CD4-positive, alpha-beta T cell treated with Interferon gamma for 1 hour (primary cell): ENCODE data around the gene SOD3.

ENCODE experiments used
- DNase-seq: peaks from one replicate; pipeline ENCODE4 v3.0.0-alpha.2; 2020

SOD3 gene

DNA sequence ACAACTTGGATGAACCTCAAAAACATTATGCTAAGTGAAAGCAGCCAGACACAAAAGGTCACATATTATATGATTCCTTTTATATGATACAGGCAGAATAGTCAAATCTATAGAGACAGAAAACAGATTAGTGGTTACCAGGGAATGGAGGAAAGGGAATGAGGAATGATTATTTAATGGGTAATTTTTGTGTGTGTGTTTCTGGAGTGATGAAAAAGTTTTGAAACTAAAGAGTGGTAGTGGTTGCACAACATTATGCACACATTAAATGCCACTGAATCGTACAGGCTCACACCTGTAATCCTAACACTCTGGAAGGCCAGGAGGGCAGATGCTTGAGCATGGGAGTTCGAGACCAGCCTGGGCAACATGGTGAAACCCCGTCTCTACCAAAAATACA lies 19.6 kb upstream of the SOD3 start:
- no peak for DNase-seq

DNA sequence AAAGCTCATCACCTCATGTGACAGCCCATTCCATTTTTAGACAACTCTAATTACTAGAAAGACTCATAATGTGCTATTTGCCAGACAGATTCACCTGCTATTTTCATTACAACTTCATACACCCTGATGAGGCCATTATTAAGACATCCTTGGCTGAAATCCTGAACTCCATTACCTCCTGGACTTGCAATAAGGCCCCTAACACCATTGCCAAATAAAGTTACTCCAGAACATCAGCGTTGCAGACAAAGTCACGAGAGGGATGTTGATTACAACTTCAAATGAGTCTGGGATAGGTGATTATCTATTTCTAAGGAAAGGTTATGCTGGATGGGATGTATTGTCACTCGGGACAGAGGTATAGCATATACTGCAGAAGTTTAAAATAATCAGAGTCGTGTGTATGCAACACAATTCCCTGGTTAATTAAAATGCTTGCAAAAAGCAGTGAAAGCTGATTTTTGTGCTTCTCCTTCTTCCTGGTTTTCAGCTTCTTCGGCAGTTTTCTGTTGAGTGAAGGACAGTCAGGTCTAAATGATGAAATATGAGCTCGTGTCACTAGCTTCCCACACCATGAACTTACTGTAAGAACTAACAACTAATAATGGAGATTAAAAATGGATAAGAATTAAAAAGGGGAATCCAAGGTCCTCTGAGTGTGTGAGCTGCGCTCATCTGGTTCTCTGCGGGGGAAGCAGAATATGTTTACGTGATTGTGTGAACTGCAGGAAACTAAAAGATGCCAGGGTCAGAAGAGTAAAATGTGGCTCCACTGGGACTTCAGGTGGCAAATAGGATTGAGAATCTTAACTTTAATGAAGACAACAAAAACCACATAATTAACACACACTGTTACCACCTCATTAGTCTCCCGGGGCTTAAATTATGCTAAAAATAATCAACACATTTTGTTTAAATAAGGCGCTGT lies 17.6 kb upstream of the SOD3 start:
- DNase-seq: no peak

DNA sequence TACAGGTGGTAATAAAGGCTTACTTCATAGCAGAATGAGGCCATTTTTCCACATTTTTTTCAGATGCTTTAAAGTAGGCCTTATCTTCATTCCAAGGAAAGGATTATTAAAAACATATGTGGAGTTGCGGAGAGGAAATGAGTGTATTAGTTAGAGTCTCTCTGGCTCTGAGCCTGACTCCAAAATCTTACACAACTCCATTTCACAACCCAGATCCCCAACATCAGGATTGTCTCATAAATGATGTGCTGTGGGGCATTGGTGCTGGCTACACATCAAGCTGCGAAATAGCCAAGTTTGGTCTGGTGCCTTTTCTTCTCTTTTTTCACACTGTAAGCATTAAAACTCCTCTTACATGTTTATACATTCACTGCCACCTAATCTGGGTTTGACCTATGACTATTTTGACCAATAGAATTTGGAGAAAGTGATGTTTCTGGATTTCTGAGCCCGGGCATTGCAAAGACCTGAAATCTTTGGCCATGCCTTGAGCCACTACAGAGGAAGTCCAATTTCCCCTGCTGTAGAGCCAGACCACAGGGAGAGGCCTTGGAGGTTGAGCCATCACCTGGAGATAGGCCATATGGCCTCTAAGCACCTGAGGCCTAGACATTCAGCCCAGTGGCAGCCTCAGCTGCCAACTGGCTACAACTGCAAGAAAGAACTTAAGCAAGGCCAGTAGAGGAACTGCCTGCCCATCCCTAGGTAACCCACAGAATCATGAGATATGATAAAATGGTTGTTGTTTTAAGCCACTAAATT lies 16.7 kb upstream of the SOD3 start:
- DNase-seq: no peak

DNA sequence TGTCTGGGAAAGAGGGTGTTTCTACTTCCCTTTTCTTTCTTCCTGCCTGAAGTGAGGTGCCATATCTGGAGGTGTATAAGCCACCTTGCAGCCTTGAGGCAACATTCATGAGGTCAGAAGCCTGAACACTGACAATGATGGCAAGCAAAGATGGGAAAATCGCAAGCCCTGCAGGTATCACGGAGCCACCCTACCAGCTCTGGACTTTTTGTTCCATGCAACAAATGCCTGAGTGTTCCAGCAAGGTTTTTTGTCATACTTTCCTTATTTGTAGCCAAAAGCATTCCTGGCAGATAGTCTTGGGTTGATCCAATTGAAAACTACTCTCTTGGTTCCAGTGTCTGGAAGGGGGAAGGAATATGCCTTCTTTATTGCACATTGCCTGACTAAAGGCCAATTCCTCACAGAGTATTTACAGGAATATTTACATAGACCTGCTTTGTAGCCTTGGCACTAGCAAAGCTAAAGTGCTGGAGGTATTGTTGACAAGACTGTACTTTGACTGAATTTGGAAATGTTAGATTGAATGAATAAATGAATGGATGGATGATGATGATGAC lies 14.4 kb upstream of the SOD3 start:
- DNase-seq: no peak

DNA sequence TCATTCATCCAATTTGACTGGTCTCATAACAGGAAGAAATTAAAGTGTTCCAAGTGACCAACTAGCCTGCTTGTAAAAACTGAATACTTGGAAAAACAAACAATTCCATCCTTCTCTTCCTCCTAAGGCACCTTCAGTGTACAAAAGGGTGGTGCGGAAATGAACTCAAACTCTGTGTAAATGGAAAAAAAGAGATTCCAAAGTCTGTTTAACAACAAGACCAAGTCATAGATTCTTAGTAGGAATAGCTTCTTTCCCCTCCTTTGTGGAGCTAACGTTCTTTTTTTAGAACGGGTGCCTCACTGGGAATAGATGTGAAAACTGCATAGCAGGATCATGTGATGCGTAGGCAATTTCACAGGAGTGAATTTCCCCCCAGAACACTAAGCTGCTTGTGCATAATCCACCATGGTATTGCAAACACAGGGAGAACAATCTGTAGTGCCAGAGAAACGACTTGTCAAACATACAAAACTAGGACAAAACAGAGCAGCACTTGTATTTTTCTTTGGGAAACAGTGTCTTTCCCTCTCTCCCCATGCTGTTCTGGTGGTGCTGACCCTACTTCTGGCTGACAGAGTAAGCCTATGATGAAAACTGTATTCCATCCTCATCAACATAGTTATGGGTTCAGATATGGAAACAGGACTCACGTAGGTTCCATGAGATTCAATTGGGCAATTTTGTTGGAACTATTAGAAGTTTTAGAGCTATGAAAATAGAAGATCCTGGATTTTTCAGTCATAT lies 13.2 kb upstream of the SOD3 start:
- no peak for DNase-seq

DNA sequence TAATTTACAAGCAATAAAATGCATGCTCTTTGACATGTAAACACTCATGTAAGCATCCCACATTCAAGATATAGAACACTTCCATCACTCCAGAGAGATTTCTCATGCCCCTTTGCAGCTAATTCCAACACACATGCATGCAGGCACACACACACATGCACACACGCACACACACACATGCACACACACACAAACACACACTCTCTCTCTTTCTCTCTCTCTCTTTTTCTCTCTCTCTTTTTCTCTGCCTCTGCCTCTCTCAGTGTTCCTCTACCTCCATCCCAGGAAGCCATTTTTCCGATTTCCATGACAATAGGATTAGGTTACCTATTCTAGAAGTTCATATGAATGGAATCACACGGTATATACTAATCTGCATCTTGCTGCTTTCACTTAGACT lies 11.9 kb upstream of the SOD3 start:
- no peak for DNase-seq

DNA sequence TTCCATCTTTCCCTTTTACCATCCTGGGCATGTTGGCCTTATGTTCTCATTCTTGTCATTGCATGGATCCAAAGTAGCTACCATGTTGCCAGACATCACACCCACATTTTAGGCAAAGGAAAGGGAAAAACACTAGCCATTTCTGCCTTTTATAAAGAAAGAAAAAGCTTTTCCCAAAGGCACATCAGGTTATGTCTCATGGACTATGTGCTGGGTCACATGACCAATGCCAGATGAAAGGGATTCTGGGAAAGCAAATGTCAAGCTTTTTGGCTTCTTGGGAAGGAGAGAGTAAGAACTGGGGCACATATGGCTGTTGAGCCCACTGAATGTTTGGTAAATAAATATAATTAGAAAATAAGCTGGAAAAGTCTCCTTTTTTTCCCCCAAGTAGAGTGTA lies 4.3 kb upstream of the SOD3 start:
- no peak for DNase-seq

DNA sequence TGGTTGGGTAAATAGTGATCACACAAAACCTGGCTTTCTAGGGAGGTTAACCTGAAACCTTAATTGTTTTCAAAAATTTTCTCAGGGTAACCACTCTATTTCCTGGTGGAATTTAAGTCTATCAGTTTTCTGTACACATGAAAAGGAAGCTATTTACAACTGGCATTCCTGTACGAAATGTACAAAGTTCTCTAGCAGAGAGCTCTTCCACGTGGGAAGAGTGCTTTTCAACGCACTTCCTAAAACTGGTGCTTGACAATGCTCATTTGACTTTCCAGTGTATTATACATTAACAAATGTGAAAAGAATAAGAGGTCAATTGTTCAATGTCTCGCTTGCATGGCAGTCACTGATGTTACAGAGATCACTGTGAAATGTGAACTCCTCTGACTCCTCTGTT lies 2.8 kb upstream of the SOD3 start:
- DNase-seq: no peak

DNA sequence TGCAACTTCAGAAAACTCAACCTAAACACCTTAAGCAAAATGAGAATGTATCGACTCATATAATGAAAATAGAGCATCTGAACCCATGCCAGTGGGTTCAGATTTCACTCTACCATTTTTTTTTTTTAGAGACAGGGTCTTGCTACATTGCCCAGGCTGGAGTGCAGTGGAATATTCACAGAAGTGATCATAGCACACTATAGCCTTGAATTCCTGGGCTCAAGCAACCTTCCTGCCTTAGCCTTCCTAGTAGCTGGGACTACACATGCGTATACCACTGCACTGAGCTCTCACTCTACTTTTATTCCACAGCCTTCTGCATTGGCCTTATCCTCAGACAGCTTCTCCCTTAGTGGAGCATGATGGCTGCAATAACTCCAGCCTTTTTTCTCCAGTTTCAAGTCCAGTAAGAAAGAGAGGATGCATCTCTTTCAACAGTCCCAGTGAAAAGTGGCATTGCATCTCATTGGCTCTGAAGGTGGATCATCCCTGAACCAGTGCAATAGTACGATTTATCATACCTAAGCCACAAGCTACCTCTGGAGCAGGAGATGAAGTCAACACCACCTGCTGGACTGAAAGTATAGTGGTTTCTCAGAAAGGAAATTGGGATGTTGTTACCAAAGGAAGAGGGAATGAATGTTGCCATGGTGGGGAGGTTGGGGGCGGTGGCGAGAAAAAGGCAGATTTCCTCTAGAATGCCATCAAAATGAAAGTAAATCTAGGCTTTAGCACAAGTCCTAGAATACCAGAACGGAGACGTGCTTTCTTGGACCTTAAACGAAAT lies 2.0 kb upstream of the SOD3 start:
- DNase-seq: no peak

DNA sequence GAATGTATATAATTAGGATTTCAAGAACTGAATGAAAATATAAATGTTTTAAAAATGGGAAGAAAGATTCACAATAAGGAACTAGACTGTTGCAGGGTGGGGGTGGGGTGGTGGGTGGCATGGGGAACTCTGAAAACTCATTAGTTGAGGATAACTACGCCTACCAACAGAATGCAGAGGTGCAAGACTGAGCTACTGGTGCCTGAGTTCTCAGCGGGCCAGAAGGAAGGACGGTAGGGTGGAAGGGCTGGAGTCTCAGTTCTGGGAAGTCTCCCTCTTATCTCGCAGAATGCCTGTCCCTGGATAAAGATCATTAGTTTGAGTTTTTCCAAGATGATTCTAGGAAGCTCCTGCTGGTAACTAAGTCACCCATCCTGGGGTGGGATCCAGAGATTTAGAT lies 1.3 kb upstream of the SOD3 start:
- no peak for DNase-seq

DNA sequence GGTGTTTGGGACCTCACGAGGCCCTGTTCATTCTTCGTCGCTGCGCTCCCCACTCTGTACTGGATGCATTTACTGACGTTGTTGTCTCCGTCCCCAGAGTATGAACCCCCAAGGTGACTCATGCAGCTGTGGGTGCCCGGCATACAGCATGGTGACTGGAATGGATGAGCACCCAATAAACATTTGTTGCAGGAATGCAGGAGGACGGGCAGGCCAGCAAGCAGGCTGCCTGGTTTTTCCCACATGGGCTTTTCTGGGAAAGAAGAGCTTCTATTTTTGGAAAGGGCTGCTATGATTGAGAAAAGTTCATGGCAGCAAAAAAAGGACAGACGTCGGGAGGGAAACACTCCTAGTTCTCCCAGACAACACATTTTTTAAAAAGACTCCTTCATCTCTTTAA lies 893 bp upstream of the SOD3 start:
- DNase-seq: no peak

DNA sequence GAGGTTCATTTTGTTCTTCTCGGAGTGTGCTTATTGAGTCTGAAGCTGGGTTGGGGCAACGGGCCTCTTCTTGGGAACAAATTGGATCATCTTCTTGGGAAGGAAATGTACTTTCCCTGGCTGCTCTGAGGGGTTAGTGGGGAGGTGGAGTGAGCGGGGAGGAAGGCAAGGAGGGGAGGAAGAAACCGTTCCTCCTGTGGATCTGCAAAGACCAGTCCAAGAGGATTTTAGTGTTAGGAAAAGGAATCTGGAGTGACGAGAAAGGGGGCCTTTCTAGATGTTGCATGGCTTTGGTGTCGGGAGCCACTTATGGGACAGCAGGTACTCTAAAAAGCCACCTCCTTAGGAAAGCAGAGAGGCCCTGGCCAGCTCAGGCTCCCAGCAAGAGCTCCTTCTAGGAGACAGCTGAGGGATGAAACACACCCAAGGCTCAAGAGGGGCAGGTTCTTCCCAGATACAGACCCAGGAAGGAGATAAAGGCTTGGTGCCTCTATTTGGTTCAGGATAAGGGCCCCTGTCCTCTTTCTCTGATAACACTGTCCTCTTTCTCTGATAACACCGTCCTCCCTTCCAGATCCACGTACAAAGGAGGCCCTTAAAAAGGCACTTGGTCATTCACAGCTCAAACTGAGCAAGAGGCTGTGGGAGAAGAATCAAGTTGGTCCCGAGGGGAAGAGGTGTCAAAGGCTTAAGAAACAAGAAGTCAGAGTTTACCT lies 451 bp downstream of the SOD3 start:
- no peak for DNase-seq

DNA sequence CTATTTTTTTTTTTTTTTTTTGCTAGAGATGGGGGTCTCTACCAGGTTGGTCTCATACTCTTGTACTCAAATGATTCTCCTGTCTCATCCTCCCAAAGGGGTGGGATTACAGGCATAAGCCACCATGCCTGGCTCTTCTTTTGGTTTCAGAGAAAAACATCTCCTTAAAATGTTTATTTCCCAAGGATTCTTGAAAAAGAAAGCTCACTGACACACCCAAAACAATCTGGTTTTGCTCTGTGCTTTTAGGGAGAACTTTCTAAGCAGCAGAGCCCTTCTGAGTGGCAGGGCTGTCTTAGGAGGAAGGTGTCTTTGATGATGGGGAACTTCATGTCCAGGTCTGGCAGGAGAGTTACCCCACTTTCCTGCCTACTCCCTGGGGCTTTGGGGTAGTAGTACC lies 1.2 kb downstream of the SOD3 start:
- DNase-seq: no peak

DNA sequence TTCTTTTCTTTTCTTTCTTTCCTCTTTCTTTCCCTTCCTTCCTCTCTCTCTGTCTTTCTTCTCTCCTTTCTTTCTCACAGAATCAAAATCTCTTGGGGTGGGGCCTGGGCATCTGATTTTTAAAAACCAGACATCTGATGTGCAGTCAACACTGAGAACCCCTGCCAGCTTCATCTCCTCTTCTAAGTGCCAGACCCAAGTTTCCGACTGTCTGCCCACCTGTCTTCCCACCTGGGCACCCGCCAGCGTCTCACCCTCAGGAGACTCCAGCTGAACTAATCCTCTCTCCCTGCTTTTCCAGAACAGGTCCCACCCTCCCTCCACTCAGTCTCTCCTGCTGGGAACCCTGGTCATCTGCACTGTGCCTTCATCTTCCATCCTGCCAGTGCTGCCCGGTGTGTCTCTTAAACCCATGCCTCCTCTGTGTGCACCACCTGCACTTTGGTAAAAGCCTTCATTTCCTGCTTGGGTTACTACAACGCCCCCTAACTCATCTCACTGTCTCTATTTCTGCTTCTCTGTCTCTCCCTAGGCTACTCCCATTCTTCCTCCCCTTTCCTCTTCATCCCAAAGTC lies 2.8 kb downstream of the SOD3 start:
- no peak for DNase-seq

DNA sequence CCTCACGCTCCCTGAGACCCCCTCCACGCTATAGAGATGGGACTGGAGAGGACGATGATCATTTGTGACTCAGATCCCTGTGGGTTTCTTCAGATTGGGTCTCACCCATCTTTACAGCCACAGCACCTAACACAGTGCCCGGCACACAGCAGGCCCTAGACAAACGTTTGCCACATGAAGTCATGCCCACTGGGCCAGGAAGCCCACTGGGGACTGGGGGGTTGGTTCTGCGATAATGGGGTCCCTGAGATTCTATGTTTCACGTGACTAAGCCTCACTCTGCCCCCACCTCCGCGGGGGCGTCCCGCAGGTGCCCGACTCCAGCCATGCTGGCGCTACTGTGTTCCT lies 3.8 kb downstream of the SOD3 start:
- no peak for DNase-seq

DNA sequence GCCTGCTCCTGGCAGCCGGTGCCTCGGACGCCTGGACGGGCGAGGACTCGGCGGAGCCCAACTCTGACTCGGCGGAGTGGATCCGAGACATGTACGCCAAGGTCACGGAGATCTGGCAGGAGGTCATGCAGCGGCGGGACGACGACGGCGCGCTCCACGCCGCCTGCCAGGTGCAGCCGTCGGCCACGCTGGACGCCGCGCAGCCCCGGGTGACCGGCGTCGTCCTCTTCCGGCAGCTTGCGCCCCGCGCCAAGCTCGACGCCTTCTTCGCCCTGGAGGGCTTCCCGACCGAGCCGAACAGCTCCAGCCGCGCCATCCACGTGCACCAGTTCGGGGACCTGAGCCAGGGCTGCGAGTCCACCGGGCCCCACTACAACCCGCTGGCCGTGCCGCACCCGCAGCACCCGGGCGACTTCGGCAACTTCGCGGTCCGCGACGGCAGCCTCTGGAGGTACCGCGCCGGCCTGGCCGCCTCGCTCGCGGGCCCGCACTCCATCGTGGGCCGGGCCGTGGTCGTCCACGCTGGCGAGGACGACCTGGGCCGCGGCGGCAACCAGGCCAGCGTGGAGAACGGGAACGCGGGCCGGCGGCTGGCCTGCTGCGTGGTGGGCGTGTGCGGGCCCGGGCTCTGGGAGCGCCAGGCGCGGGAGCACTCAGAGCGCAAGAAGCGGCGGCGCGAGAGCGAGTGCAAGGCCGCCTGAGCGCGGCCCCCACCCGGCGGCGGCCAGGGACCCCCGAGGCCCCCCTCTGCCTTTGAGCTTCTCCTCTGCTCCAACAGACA lies 4.4 kb downstream of the SOD3 start:
- no peak for DNase-seq

DNA sequence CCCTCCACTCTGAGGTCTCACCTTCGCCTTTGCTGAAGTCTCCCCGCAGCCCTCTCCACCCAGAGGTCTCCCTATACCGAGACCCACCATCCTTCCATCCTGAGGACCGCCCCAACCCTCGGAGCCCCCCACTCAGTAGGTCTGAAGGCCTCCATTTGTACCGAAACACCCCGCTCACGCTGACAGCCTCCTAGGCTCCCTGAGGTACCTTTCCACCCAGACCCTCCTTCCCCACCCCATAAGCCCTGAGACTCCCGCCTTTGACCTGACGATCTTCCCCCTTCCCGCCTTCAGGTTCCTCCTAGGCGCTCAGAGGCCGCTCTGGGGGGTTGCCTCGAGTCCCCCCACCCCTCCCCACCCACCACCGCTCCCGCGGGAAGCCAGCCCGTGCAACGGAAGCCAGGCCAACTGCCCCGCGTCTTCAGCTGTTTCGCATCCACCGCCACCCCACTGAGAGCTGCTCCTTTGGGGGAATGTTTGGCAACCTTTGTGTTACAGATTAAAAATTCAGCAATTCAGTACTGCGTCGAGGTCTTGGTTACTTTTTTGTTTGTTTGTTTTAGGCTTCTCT lies 5.0 kb downstream of the SOD3 start:
- DNase-seq: no peak

DNA sequence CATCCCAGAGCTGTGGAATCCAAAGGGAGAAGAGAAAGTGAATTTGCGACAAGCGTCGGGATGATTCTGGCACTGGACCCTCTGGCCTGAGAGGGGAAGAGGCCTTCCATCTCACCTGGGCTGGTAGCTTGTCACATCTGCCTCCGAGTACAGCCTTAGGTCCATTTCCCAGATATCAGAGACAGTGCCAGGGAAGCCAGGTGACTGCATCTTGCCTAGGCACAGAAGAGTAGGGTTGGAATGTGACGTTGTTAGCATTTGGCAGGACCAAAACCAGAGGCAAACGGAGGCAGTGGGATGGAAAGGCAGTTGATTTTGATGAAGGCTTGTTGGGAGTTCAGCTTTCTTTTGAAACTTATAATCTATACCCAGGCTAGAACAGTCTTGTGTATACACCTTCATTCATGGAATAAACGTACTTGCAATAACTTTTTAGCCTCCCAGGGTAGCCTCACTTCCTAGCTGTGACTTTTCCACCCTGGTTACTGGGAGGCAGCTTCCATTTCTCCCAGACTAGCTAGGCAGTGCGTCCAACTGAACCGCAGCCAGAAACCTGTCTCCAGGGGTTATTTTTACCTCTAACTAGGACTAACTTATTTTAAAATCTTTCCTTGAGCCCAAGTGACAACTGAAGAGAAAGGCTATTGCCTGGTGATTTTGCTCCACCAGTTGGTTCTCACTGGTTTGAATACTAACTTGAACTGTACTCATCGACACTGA lies 5.9 kb downstream of the SOD3 start:
- no peak for DNase-seq

DNA sequence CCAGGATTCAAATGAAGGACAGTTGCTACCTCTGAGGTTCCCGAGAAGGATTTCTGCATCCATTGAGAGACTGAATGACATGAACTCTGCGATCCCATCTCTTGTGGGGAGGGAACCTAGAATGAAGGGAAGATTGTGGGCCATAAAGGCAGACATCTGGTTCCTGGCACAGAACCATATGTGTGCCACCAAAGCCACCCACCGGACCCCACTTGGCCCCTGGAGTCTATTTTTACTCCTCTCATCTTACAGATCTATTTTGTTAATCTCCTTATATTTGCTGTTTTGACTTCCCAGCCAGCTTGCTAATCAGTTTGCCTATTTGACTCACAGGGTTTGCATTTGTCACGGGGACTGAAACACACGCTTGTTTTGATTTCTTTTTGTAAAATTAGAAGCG lies 7.3 kb downstream of the SOD3 start:
- DNase-seq: no peak

DNA sequence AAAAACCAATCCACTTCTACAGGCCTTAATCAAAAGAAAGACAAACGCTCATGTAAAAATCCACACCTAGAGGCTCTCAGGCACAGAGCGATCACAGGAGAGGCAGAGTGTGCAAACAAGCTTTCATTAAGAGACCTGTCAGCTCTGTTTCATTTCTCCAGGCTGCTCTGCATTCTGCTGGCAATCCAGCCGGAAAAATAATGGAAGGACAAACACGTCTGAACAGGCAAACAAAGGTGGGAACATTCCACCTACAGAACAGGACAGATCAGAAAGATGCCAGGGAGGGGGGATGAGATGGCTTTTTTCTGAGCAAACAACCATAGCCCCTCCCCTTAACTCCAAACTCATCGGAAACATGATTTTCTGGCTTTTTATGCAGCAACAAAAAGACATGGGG lies 9.7 kb downstream of the SOD3 start:
- no peak for DNase-seq
